Esophagus muscularis mucosa (tissue), 3 donors: Measurements from ENCODE around the gene PBX3.

Experiments
- CTCF ChIP-seq, 3 experiments: fragments of 200-600 bp in 2 of 3; fragments of 450-650 bp in 1 of 3; sonication (generic) in 2 of 3; IDR thresholded peaks; one replicate each; pipeline ENCODE4 v1.5.1; 2017 to 2019; ENCODE audit warnings: antibody characterized with exemption in 3 of 3, mild to moderate bottlenecking in 2 of 3, moderate library complexity in 1 of 3
- POLR2A ChIP-seq: fragments of 450-650 bp; IDR thresholded peaks from one replicate; pipeline ENCODE4 v1.6.1; 2017; ENCODE audit warnings: antibody characterized with exemption, moderate library complexity, mild to moderate bottlenecking, low read depth
- POLR2AphosphoS5 ChIP-seq, 2 donors: sonication (generic); formaldehyde crosslinking; IDR thresholded peaks; one replicate each; pipeline ENCODE4 v1.6.1; 2017; ENCODE audit warnings: antibody characterized with exemption in 2 of 2

GRCh38 chr9:125886365-125886764, 139.2 kb downstream of the PBX3 start:
- TF ChIP-seq POLR2A (no peak), CTCF (IDR thresholded peaks at IDR 0.05) (no peak), POLR2AphosphoS5 (IDR thresholded peaks at IDR 0.05) (no peak)
